Smooth muscle cell (in vitro differentiated cells): Measurements from ENCODE around the gene ADORA3. TPM values are rescaled to one million over a fixed set of nuclear protein-coding genes. Genes with fewer than 3 reads are reported as not detected.

Experiments used
- DNase-seq: peaks from one replicate; lab custom pipeline; 2025; ENCODE audit not compliant: unreplicated experiment; lab: John Stamatoyannopoulos, UW
- H2AFZ ChIP-seq: fragments of 200-600 bp; sonication (generic); 2 replicates; pipeline ENCODE4 v1.6.0; 2016; ENCODE audit warnings: antibody characterized with exemption, low read depth, mild to moderate bottlenecking
- H3F3A ChIP-seq: fragments of 200-600 bp; sonication (generic); 2 replicates; pipeline ENCODE4 v1.6.0; 2017; ENCODE audit warnings: antibody characterized with exemption, low read depth
- H3K27ac ChIP-seq: fragments of 200-600 bp; sonication (generic); 2 replicates; pipeline ENCODE4 v1.5.1; 2016; ENCODE audit warnings: low read depth, mild to moderate bottlenecking
- H3K27me3 ChIP-seq: fragments of 200-600 bp; sonication (generic); 2 replicates; pipeline ENCODE4 v1.6.1; 2016; ENCODE audit warnings: low read depth, mild to moderate bottlenecking
- H3K36me3 ChIP-seq: fragments of 200-600 bp; sonication (generic); 2 replicates; pipeline ENCODE4 v1.5.1; 2016; ENCODE audit warnings: low read depth
- H3K4me1 ChIP-seq: fragments of 200-600 bp; sonication (generic); 2 replicates; pipeline ENCODE4 v1.5.1; 2016; ENCODE audit warnings: low read depth
- H3K4me2 ChIP-seq: fragments of 200-600 bp; sonication (generic); 2 replicates; pipeline ENCODE4 v1.6.0; 2016; ENCODE audit warnings: mild to moderate bottlenecking
- H3K4me3 ChIP-seq: fragments of 200-600 bp; sonication (generic); 2 replicates; pipeline ENCODE4 v1.5.1; 2016; ENCODE audit warnings: mild to moderate bottlenecking
- H3K79me2 ChIP-seq: fragments of 200-600 bp; sonication (generic); 2 replicates; pipeline ENCODE4 v1.6.0; 2016; ENCODE audit warnings: low read depth, mild to moderate bottlenecking
- H3K9ac ChIP-seq: fragments of 200-600 bp; sonication (generic); 2 replicates; pipeline ENCODE4 v1.6.0; 2016; ENCODE audit warnings: low read depth
- H3K9me3 ChIP-seq: fragments of 200-600 bp; sonication (generic); replicated peaks from 2 replicates; pipeline ENCODE4 v1.5.1; 2016; ENCODE audit warnings: low read depth
- H4K20me1 ChIP-seq: fragments of 200-600 bp; sonication (generic); 2 replicates; pipeline ENCODE4 v1.6.0; 2016; ENCODE audit warnings: low read depth
- CTCF ChIP-seq: fragments of 200-600 bp; sonication (generic); IDR thresholded peaks from 2 replicates; pipeline ENCODE4 v1.5.1; 2017; ENCODE audit warnings: borderline replicate concordance, mild to moderate bottlenecking, antibody characterized with exemption; ENCODE audit not compliant: insufficient read depth, poor library complexity, severe bottlenecking
- WGBS: methylation state at CpG from one replicate; pipeline ENCODE4 v1.1.7; 2016; ENCODE audit warnings: low lambda C conversion rate; 5-methylcytosine and 5-hydroxymethylcytosine counted together
- polyA plus RNA-seq: library from polyadenylated mRNA; unstranded; fragments of >200 nt; fragmentation: Nextera tagmentation; extraction: Ambion mirVana; gene quantifications from 2 replicates; pipeline ENCODE4 v1.2.1, GENCODE V29; 2016
- total RNA-seq: library from RNA; depleted of rRNA; stranded (reverse); fragments of >200 nt; gene quantifications from 2 replicates; pipeline ENCODE4 v1.2.3, GENCODE V29; 2014

ADORA3 gene
- total and polyA plus RNA-seq, 2 experiments from 2014 or later, result not detected

GRCh38 chr1:111455642-111456031 is 47.8 kb downstream of the ADORA3 start:
- Histone ChIP-seq H3K9ac (no peak overlapping the region), H3K4me2 (no peak overlapping the region), H3F3A (no peaks in the 10 kb centered on the region), H3K79me2 (peaks cover 35% of the 10 kb centered on the region), H3K36me3 (peaks cover 5% of the 10 kb centered on the region), H3K9me3 (no peaks in the 10 kb centered on the region), H3K27ac (no peak overlapping the region), H2AFZ (no peak overlapping the region), H3K4me1 (peaks cover 6% of the 10 kb centered on the region), H3K4me3 (no peak overlapping the region), H3K27me3 (no peaks in the 10 kb centered on the region), H4K20me1 (peaks cover 33% of the 10 kb centered on the region)
- no peak for DNase-seq
- TF ChIP-seq CTCF, result no peak
- WGBS, result 97% methylated on average over 3 of the region's 3 CpGs

GRCh38 chr1:111454859-111455641 is 48.4 kb downstream of the ADORA3 start:
- H3K4me3 ChIP-seq, result no peak overlapping the region
- no peak overlapping the region for H3K4me2 ChIP-seq
- WGBS, result 95% methylated on average over 5 of the region's 5 CpGs
- no peak overlapping the region for H3K27ac ChIP-seq
- peaks cover 41% of the 10 kb centered on the region for H3K79me2 ChIP-seq
- H2AFZ ChIP-seq, result no peak overlapping the region
- no peaks in the 10 kb centered on the region for H3F3A ChIP-seq
- no peak overlapping the region for H3K9ac ChIP-seq
- peaks cover 33% of the 10 kb centered on the region for H4K20me1 ChIP-seq
- H3K9me3 ChIP-seq, result no peaks in the 10 kb centered on the region
- peaks cover 12% of the 10 kb centered on the region for H3K4me1 ChIP-seq
- H3K27me3 ChIP-seq, result no peaks in the 10 kb centered on the region
- peaks cover 5% of the 10 kb centered on the region for H3K36me3 ChIP-seq
- TF ChIP-seq CTCF, result no peak
- DNase-seq, result no peak

- Histone ChIP-seq H3K79me2 (peaks cover 50% of the 10 kb centered on the region), H3K27ac (no peak overlapping the region), H3F3A (no peaks in the 10 kb centered on the region), H2AFZ (no peak overlapping the region), H3K4me2 (no peak overlapping the region), H3K27me3 (no peaks in the 10 kb centered on the region), H3K9ac (no peak overlapping the region), H3K4me1 (peaks cover 14% of the 10 kb centered on the region), H4K20me1 (peaks cover 32% of the 10 kb centered on the region), H3K36me3 (peaks cover 2% of the 10 kb centered on the region), H3K9me3 (no peaks in the 10 kb centered on the region), H3K4me3 (no peak overlapping the region)
- WGBS, result 86% methylated on average over 3 of the region's 3 CpGs
- DNase-seq, result no peak
- no peak for TF ChIP-seq CTCF
These were observed 49.7 kb downstream of the ADORA3 start for GRCh38 chr1:111453706-111454105.

GRCh38 chr1:111452581-111452980 is 50.9 kb downstream of the ADORA3 start:
- Histone ChIP-seq H3K4me2 (no peak overlapping the region), H3K9ac (no peak overlapping the region), H4K20me1 (peaks cover 30% of the 10 kb centered on the region), H3K4me1 (peaks cover 21% of the 10 kb centered on the region), H3K4me3 (no peak overlapping the region), H3K27me3 (no peaks in the 10 kb centered on the region), H3K27ac (no peak overlapping the region), H2AFZ (no peak overlapping the region), H3F3A (peaks cover 3% of the 10 kb centered on the region), H3K9me3 (no peaks in the 10 kb centered on the region), H3K79me2 (peaks cover 60% of the 10 kb centered on the region), H3K36me3 (no peaks in the 10 kb centered on the region)
- WGBS, result 85% methylated on average over 3 of the region's 3 CpGs
- TF ChIP-seq CTCF, result no peak
- DNase-seq, result no peak
